ENCODE results near the gene OAS2. TPM values are rescaled to one million over a fixed set of nuclear protein-coding genes. Genes with fewer than 3 reads are reported as not detected.

Gene OAS2
- total RNA-seq, 1 donor from 2014 or later = not detected

DNA sequence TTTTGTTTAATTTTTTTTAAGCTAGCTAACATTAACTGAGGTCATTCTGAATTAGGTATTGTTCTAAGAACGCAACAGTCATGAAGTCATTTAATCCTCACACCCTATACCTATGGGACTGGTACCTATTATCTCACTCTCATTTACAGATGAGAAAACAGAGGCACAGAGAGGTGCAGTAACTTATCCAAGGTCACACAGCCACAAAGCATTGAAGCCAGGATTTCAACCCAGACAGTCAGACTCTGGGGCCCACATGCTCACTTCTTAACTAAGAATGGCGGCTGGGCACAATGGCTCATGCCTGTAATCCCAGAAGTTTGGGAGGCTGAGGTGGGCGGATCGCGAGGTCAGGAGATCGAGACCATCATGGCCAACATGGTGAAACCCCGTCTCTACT is 63.2 kb downstream of the OAS2 start:
- no peaks in the 10 kb centered on the region for H3K4me1 Mint-ChIP-seq
- TF ChIP-seq, protein P1, sequence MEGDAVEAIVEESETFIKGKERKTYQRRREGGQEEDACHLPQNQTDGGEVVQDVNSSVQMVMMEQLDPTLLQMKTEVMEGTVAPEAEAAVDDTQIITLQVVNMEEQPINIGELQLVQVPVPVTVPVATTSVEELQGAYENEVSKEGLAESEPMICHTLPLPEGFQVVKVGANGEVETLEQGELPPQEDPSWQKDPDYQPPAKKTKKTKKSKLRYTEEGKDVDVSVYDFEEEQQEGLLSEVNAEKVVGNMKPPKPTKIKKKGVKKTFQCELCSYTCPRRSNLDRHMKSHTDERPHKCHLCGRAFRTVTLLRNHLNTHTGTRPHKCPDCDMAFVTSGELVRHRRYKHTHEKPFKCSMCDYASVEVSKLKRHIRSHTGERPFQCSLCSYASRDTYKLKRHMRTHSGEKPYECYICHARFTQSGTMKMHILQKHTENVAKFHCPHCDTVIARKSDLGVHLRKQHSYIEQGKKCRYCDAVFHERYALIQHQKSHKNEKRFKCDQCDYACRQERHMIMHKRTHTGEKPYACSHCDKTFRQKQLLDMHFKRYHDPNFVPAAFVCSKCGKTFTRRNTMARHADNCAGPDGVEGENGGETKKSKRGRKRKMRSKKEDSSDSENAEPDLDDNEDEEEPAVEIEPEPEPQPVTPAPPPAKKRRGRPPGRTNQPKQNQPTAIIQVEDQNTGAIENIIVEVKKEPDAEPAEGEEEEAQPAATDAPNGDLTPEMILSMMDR (conservative IDR thresholded peaks at IDR 0.05) = no peak
- H3K9me3 Mint-ChIP-seq = no peaks in the 10 kb centered on the region
- H3K4me3 Mint-ChIP-seq = no peak overlapping the region
- no peaks in the 10 kb centered on the region for H3K36me3 Mint-ChIP-seq (ENCODE audit: low read depth)
- no peak overlapping the region for H3K27ac Mint-ChIP-seq (ENCODE audit: unreplicated experiment)
- peaks cover 42% of the 10 kb centered on the region for H3K27me3 Mint-ChIP-seq (ENCODE audit: low read depth)
- no peak for DNase-seq (ENCODE audit: low read depth, low spot score)

DNA sequence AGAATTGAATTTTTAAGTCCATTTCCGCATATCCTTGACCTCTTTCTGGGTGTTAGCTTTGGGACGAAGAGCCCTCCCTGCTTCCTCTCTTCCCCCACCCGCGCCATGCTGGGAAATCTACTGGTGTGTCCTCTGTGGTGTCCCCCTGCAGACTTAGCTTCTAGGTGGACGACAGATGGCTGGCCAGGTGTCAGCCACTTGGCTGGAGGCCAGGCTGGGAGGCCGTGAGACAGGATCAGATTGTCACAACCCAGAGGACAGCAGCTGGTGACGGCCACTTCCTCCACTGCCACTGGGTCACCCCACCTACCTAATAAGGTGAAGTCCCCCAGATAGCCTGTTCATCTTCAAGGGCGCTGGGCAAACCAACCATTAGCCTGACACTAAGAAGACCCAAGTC is 64.9 kb downstream of the OAS2 start:
- no peak overlapping the region for H3K4me3 Mint-ChIP-seq
- no peaks in the 10 kb centered on the region for H3K9me3 Mint-ChIP-seq
- H3K36me3 Mint-ChIP-seq (ENCODE audit: low read depth) = no peaks in the 10 kb centered on the region
- DNase-seq (ENCODE audit: low read depth, low spot score) = no peak
- H3K27ac Mint-ChIP-seq (ENCODE audit: unreplicated experiment) = no peak overlapping the region
- TF ChIP-seq, protein P1 (conservative IDR thresholded peaks at IDR 0.05) = no peak
- H3K4me1 Mint-ChIP-seq = no peaks in the 10 kb centered on the region
- H3K27me3 Mint-ChIP-seq (ENCODE audit: low read depth) = peaks cover 57% of the 10 kb centered on the region

DNA sequence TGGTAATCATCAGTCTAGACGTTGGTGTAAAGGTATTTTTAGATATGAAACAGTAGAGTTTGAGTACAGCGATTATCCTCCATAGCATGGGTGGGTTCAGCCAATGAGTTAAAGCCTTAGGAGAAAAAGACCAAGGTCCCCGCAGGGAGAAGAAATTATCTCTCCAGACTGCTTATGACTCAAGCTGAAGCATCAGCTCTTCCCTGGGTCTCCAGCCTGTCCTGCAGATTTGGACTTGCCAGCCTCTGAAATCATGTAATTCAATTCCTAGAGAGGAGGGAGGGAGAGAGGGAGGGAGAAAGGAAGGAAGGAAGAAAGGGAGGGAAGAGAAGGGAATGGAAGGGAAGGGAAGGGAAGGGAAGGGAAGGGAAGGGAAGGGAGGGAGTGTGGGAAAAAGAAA is 66.2 kb downstream of the OAS2 start:
- peaks cover 64% of the 10 kb centered on the region for H3K27me3 Mint-ChIP-seq (ENCODE audit: low read depth)
- H3K36me3 Mint-ChIP-seq (ENCODE audit: low read depth) = no peaks in the 10 kb centered on the region
- no peaks in the 10 kb centered on the region for H3K4me1 Mint-ChIP-seq
- no peaks in the 10 kb centered on the region for H3K9me3 Mint-ChIP-seq
- H3K4me3 Mint-ChIP-seq = no peak overlapping the region
- no peak overlapping the region for H3K27ac Mint-ChIP-seq (ENCODE audit: unreplicated experiment)
- TF ChIP-seq, protein P1 (conservative IDR thresholded peaks at IDR 0.05) = no peak
- DNase-seq (ENCODE audit: low read depth, low spot score) = no peak

DNA sequence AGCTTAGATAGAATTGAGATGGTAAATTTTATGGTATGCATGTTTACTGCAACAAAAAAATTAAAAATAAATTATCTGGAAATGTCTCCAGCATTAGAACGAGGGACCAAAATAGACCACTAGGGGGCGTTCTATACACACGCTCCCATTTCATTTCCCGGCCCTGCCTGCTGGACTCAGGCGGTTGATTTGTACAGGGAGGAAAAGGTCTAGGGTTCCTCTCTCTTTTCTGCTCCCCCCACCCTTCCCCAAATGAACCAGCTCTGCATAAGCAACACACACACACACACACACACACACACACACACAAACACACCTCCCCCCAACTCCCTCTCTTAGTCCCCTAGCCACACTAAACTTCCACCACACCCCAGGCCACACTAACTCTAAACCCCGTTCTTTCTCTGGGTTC is 70.4 kb downstream of the OAS2 start:
- Mint-ChIP-seq H3K4me1 (no peaks in the 10 kb centered on the region), H3K4me3 (no peak overlapping the region), H3K9me3 (no peaks in the 10 kb centered on the region), H3K27me3 (ENCODE audit: low read depth) (peaks cover 95% of the 10 kb centered on the region), H3K27ac (ENCODE audit: unreplicated experiment) (no peak overlapping the region), H3K36me3 (ENCODE audit: low read depth) (no peaks in the 10 kb centered on the region)
- DNase-seq (ENCODE audit: low read depth, low spot score) = peak; percentile 53
- TF ChIP-seq, protein P1 (conservative IDR thresholded peaks at IDR 0.05) = peak; percentile 90

DNA sequence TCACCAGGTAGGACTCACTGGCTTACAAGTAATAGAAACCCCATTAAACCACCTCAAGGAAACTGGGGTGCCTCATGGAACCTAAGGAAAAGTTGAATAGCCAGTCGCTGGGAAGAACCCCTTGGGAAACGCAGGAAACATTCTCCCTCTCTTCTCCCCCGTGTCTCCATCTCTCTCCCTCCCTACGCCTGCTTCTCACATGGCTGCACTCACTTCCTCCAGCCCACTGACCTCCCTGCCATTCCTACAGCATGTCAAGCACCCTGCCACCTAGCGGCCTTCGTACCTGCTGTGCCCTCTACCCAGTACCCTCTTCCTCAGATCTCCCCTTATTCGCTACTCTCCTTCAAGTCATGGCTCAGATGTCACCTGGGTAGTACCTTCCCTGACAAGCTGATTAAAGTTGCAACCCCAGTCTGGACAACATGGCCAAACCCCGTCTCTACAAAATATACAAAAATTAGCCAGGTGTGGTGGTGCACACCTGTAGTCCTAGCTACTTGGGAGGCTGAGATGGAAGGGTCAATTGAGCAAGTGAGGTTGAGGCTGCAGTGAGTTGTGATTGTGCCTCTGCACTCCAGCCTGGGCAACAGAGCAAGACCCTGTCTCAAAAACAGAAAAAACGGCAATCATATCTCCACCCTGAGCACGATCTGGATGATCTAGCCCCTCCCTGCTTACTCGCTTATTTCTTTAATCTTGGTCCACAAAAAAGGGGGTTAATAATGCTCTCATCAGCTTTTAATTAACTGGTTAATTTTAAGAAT is 71.8 kb downstream of the OAS2 start:
- Mint-ChIP-seq H3K4me1 (no peaks in the 10 kb centered on the region), H3K4me3 (no peak overlapping the region), H3K27ac (ENCODE audit: unreplicated experiment) (no peak overlapping the region), H3K27me3 (ENCODE audit: low read depth) (peaks cover 96% of the 10 kb centered on the region), H3K36me3 (ENCODE audit: low read depth) (no peaks in the 10 kb centered on the region), H3K9me3 (no peaks in the 10 kb centered on the region)
- TF ChIP-seq, protein P1 (conservative IDR thresholded peaks at IDR 0.05) = peak; percentile 24
- DNase-seq (ENCODE audit: low read depth, low spot score) = peak; percentile 14

Data from neural crest cell (in vitro differentiated cells).